Ascending aorta (tissue), 2 donors: Measurements from ENCODE around the gene TCF21. TPM values are rescaled to one million over a fixed set of nuclear protein-coding genes. Genes with fewer than 3 reads are reported as not detected.

Experiments
- DNase-seq, 2 donors: peaks; one replicate each; pipeline ENCODE4 v3.0.0-alpha.2; 2019; ENCODE audit warnings: low spot score in 2 of 2
- H3K27ac ChIP-seq, 2 donors: fragments of 200-600 bp; sonication (generic); one replicate each; pipeline ENCODE4 v1.5.1; 2016 to 2017; ENCODE audit warnings: mild to moderate bottlenecking in 1 of 2
- H3K27me3 ChIP-seq: fragments of 200-600 bp; sonication (generic); one replicate; pipeline ENCODE4 v1.5.1; 2017
- H3K36me3 ChIP-seq, 2 donors: fragments of 200-600 bp; sonication (generic); one replicate each; pipeline ENCODE4 v1.5.1; 2016
- H3K4me1 ChIP-seq, 2 donors: fragments of 200-600 bp; sonication (generic); one replicate each; pipeline ENCODE4 v1.5.1; 2016 to 2017; ENCODE audit warnings: mild to moderate bottlenecking in 1 of 2
- H3K4me3 ChIP-seq, 2 donors: fragments of 200-600 bp; sonication (generic); one replicate each; pipeline ENCODE4 v1.5.1; 2016 to 2017; ENCODE audit warnings: mild to moderate bottlenecking in 1 of 2
- H3K9me3 ChIP-seq, 2 donors: fragments of 200-600 bp; sonication (generic); one replicate each; pipeline ENCODE4 v1.5.1; 2016
- intact Hi-C: fragments of 100-400 bp; cut with DNase I; formaldehyde crosslinking; loops from one replicate; pipeline ENCODE4 v1.15.1; 2023
- total RNA-seq: library from RNA; depleted of rRNA; stranded (reverse); fragments of >200 nt; gene quantifications from one replicate; pipeline ENCODE4 v1.1.0, GENCODE V29; 2016
- TF ChIP-seq, protein P1 (sequence below), 3 experiments: fragments of 200-600 bp in 2 of 3; fragments of 450-650 bp in 1 of 3; sonication (generic) in 2 of 3; IDR thresholded peaks; one replicate each; pipeline ENCODE4 v1.5.1; 2016 to 2019; ENCODE audit warnings: antibody characterized with exemption in 3 of 3, mild to moderate bottlenecking in 1 of 3, moderate library complexity in 1 of 3

The TCF21 gene
- total RNA-seq, 1 donor from 2014 or later: 0.32 TPM

- no peaks in the 10 kb centered on the region for H3K36me3 ChIP-seq
- H3K27ac ChIP-seq: no peak overlapping the region
- intact Hi-C loops: no loop called here
- H3K27me3 ChIP-seq: no peaks in the 10 kb centered on the region
- DNase-seq: no peak
- TF ChIP-seq, protein P1, sequence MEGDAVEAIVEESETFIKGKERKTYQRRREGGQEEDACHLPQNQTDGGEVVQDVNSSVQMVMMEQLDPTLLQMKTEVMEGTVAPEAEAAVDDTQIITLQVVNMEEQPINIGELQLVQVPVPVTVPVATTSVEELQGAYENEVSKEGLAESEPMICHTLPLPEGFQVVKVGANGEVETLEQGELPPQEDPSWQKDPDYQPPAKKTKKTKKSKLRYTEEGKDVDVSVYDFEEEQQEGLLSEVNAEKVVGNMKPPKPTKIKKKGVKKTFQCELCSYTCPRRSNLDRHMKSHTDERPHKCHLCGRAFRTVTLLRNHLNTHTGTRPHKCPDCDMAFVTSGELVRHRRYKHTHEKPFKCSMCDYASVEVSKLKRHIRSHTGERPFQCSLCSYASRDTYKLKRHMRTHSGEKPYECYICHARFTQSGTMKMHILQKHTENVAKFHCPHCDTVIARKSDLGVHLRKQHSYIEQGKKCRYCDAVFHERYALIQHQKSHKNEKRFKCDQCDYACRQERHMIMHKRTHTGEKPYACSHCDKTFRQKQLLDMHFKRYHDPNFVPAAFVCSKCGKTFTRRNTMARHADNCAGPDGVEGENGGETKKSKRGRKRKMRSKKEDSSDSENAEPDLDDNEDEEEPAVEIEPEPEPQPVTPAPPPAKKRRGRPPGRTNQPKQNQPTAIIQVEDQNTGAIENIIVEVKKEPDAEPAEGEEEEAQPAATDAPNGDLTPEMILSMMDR (IDR thresholded peaks at IDR 0.05): no peak
- peaks cover 4 to 28% of the 10 kb centered on the region in 2 donors for H3K9me3 ChIP-seq
- no peaks in the 10 kb centered on the region for H3K4me1 ChIP-seq
- H3K4me3 ChIP-seq: no peak overlapping the region
These were observed 25.7 kb upstream of the TCF21 start for GRCh38 chr6:133863228-133863627.

DNA sequence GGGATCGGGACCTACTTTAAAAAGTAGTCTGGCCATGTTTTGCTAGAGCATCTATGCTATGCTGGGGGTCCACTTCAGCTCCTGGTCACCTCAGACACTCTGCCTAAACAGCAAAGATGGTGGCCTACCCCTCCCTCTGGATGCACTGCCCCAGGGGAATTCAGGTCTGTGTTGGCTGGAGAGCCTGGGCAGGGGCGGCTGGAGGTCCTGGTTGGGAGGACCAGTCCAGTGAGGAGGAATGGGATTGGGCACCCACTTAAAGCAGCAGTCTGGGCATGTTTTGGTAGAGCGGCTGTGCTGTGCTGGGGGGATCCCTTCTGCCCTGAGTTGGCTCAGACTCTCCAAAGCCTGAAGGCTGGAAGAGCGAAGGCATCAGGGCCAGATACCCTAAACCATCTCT is 23.2 kb upstream of the TCF21 start:
- peaks cover 4 to 22% of the 10 kb centered on the region in 2 donors for H3K9me3 ChIP-seq

DNA sequence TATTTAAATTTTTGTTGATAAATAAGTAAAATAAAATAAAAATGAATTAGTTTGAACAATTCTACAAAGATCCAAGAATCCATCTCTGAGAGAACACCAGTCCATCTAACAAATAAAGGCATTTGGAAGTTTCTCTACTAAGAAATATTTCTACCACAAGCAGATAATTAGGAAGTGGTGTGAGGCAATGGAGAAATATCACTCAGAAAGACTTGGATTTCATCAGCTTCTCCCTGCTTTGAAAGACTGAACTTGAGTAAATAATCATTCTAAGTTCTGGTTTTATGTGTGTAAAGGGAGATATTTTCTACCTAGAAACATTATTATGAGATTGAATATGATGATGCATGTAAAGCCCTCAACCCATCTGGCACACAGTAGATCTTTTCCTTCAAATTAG is 17.8 kb upstream of the TCF21 start:
- no peaks in the 10 kb centered on the region for H3K4me1 ChIP-seq
- H3K9me3 ChIP-seq: no peaks in the 10 kb centered on the region
- no peak overlapping the region for H3K4me3 ChIP-seq
- intact Hi-C loops: no loop called here
- DNase-seq: no peak
- H3K27ac ChIP-seq: no peak overlapping the region
- H3K36me3 ChIP-seq: no peaks in the 10 kb centered on the region
- TF ChIP-seq, protein P1 (IDR thresholded peaks at IDR 0.05): no peak
- H3K27me3 ChIP-seq: no peaks in the 10 kb centered on the region

More for the DNA sequence above, 23.2 kb upstream of the TCF21 start:
- intact Hi-C loops: no loop called here
- Histone ChIP-seq H3K27ac (no peak overlapping the region), H3K27me3 (no peaks in the 10 kb centered on the region), H3K4me3 (no peak overlapping the region), H3K4me1 (no peaks in the 10 kb centered on the region), H3K36me3 (no peaks in the 10 kb centered on the region)
- DNase-seq: no peak
- TF ChIP-seq, protein P1 (IDR thresholded peaks at IDR 0.05): no peak

GRCh38 chr6:133873538-133873937 is 15.4 kb upstream of the TCF21 start:
- H3K27me3 ChIP-seq: no peaks in the 10 kb centered on the region
- no peaks in the 10 kb centered on the region for H3K36me3 ChIP-seq
- TF ChIP-seq, protein P1 (IDR thresholded peaks at IDR 0.05): no peak
- no peak overlapping the region for H3K27ac ChIP-seq
- no peak for DNase-seq
- H3K4me1 ChIP-seq: no peaks in the 10 kb centered on the region
- no peaks in the 10 kb centered on the region for H3K9me3 ChIP-seq
- intact Hi-C loops: no loop called here
- H3K4me3 ChIP-seq: no peak overlapping the region

- H3K9me3 ChIP-seq: no peaks in the 10 kb centered on the region
- intact Hi-C loops: no loop called here
- TF ChIP-seq, protein P1 (IDR thresholded peaks at IDR 0.05): no peak
- H3K4me3 ChIP-seq: no peak overlapping the region
- H3K27me3 ChIP-seq: no peaks in the 10 kb centered on the region
- no peaks in the 10 kb centered on the region for H3K36me3 ChIP-seq
- DNase-seq: no peak
- no peak overlapping the region for H3K27ac ChIP-seq
- H3K4me1 ChIP-seq: no peaks in the 10 kb centered on the region
These were observed 11.8 kb upstream of the TCF21 start for GRCh38 chr6:133877116-133877515.

DNA sequence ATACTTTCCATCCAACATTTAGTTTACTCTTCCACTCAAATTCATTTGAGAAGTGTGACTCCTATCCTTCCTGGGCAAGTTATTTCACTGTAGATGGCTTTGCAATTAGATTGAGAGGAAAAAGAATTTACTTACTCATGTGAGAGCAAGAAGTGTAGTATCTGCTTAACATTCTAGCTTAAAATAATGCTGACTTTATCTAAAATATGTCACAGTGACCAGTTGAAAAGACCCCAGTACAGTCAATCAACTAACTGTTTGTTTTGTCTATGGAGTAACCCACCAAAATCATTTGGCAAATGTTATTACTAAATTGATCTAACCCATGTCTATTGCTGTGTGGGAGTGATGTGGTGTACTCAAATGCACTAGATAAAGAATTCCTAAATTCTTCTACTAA is 8.9 kb upstream of the TCF21 start:
- Histone ChIP-seq H3K4me1 (no peaks in the 10 kb centered on the region), H3K27me3 (no peaks in the 10 kb centered on the region), H3K9me3 (no peaks in the 10 kb centered on the region), H3K27ac (no peak overlapping the region), H3K4me3 (no peak overlapping the region), H3K36me3 (no peaks in the 10 kb centered on the region)
- intact Hi-C loops: no loop called here
- TF ChIP-seq, protein P1 (IDR thresholded peaks at IDR 0.05): no peak
- DNase-seq: no peak
